CD4-positive, alpha-beta memory T cell (primary cell): Measurements from ENCODE around the gene ARMC2. TPM values are rescaled to one million over a fixed set of nuclear protein-coding genes. Genes with fewer than 3 reads are reported as not detected.
A peak's percentile ranks its signal among the peaks of the same experiment; 100 is the strongest.

Experiments used
- CTCF ChIA-PET: fragments of 350-600 bp; sonication (Branson Sonifier 250); formaldehyde crosslinking; loops from one replicate; lab custom pipeline; 2021; ENCODE audit warnings: inconsistent platforms; ENCODE audit not compliant: partially characterized antibody; lab: Charles Lee
- POLR2A ChIA-PET: fragments of 350-600 bp; sonication (Branson Sonifier 250); formaldehyde crosslinking; loops from one replicate; lab custom pipeline; 2021; ENCODE audit not compliant: partially characterized antibody; lab: Charles Lee
- DNase-seq, 5 donors: peaks; one replicate each; pipeline versions ENCODE4 v3.0.0 to v3.0.0-alpha.2; 2020 to 2022; ENCODE audit warnings: mixed read lengths in 1 of 5
- H3K27ac ChIP-seq: one replicate; pipeline ENCODE4 v1.7.0; 2013; ENCODE audit warnings: low read depth, low read length
- H3K27me3 ChIP-seq: 2 replicates; pipeline ENCODE4 v1.7.0; 2013; ENCODE audit warnings: mild to moderate bottlenecking, low read length, moderate library complexity; ENCODE audit not compliant: insufficient read depth
- H3K36me3 ChIP-seq: 2 replicates; pipeline ENCODE4 v1.7.0; 2013; ENCODE audit warnings: mild to moderate bottlenecking, low read length, moderate library complexity; ENCODE audit not compliant: insufficient read depth
- H3K4me1 ChIP-seq: 2 replicates; pipeline ENCODE4 v1.7.0; 2013; ENCODE audit warnings: mild to moderate bottlenecking, low read length, moderate library complexity; ENCODE audit not compliant: insufficient read depth
- H3K4me3 ChIP-seq, 2 donors: one replicate each; pipeline ENCODE4 v1.7.0; 2013; ENCODE audit warnings: low read length in 2 of 2, mild to moderate bottlenecking in 1 of 2
- H3K9me3 ChIP-seq, 2 donors: one replicate each; pipeline ENCODE4 v1.7.0; 2013; ENCODE audit warnings: low read length in 2 of 2, control low read depth in 1 of 2; ENCODE audit not compliant: control insufficient read depth in 1 of 2
- H3K27ac Mint-ChIP-seq, 7 donors: one replicate each; pipeline ENCODE4 v1.8.0; 2020 to 2021; ENCODE audit warnings: mixed read lengths in 7 of 7, mild to moderate bottlenecking in 6 of 7, inconsistent platforms in 3 of 7, moderate library complexity in 3 of 7
- H3K27me3 Mint-ChIP-seq, 2 donors: one replicate each; pipeline ENCODE4 v1.8.0; 2020 to 2021; ENCODE audit warnings: mixed read lengths in 2 of 2
- H3K36me3 Mint-ChIP-seq, 2 donors: one replicate each; pipeline ENCODE4 v1.8.0; 2020 to 2021; ENCODE audit warnings: mixed read lengths in 2 of 2, inconsistent platforms in 1 of 2, mild to moderate bottlenecking in 1 of 2
- H3K4me1 Mint-ChIP-seq, 4 donors: one replicate each; pipeline ENCODE4 v1.8.0; 2020 to 2021; ENCODE audit warnings: mixed read lengths in 4 of 4, mild to moderate bottlenecking in 1 of 4
- H3K4me3 Mint-ChIP-seq, 8 donors: one replicate each; pipeline ENCODE4 v1.8.0; 2020 to 2021; ENCODE audit warnings: mixed read lengths in 8 of 8, mild to moderate bottlenecking in 7 of 8, moderate library complexity in 6 of 8, inconsistent platforms in 3 of 8
- H3K9me3 Mint-ChIP-seq, 8 donors: one replicate each; pipeline ENCODE4 v1.8.0; 2020 to 2021; ENCODE audit warnings: mixed read lengths in 8 of 8, mild to moderate bottlenecking in 5 of 8, inconsistent platforms in 3 of 8, moderate library complexity in 1 of 8
- intact Hi-C: fragments of 100-400 bp; cut with micrococcal nuclease; formaldehyde crosslinking; loops from one replicate; pipeline ENCODE4 v1.15.1; 2023
- polyA plus RNA-seq, 2 donors: library from polyadenylated mRNA; unstranded; fragments of 300-500 nt; fragmentation: Illumina TruSeq; gene quantifications; one replicate each; pipeline ENCODE4 v1.2.3, GENCODE V29; 2021
- total RNA-seq, 2 experiments: library from RNA; stranded (reverse); gene quantifications; one replicate each; pipeline ENCODE4 v1.2.3, GENCODE V29; 2021

Gene ARMC2
- total and polyA plus RNA-seq, 4 experiments from 2014 or later, result 3.2 to 11.2 (median 7.0) TPM

GRCh38 chr6:108873251-108873650 is 25.0 kb downstream of the ARMC2 start:
- Mint-ChIP-seq H3K4me3 (peak overlapping the region in 2 of 8 donors; percentile 11 to 90), H3K27me3 (no peaks in the 10 kb centered on the region)

GRCh38 chr6:108873971-108874370 is 25.7 kb downstream of the ARMC2 start:
- H3K27me3 ChIP-seq, result no peaks in the 10 kb centered on the region
- DNase-seq, result no peak
- H3K4me1 Mint-ChIP-seq, result peaks cover 34 to 54% (median 45%) of the 10 kb centered on the region in 4 donors
- peaks cover 13 to 50% of the 10 kb centered on the region in 2 donors for H3K36me3 Mint-ChIP-seq
- H3K4me3 Mint-ChIP-seq, result peak overlapping the region; percentile 70 to 90 (median 77)
- peak overlapping the region in 1 of 2 donors; percentile 16 for H3K4me3 ChIP-seq
- peaks cover 46% of the 10 kb centered on the region for H3K4me1 ChIP-seq
- peak overlapping the region; percentile 77 to 96 (median 90) for H3K27ac Mint-ChIP-seq
- H3K36me3 ChIP-seq, result no peaks in the 10 kb centered on the region
- peaks cover 0 to 2% (median 0%) of the 10 kb centered on the region in 8 donors for H3K9me3 Mint-ChIP-seq
- H3K27me3 Mint-ChIP-seq, result no peaks in the 10 kb centered on the region
- H3K27ac ChIP-seq, result peak overlapping the region; percentile 52
- no peaks in the 10 kb centered on the region for H3K9me3 ChIP-seq
- CTCF ChIA-PET, result interaction anchor here (0.9 to 3.6 kb wide), 6 partner anchors 8 to 199 kb away, joined by 3 to 17 read pairs (median 4); partner anchors contain the start of gene ARMC2
- intact Hi-C loops, result loop anchor here (10.0 kb wide), 1 partner anchor 511 kb away; the partner anchor contains the start of gene CD164
- POLR2A ChIA-PET, result interaction anchor here (0.9 to 2.4 kb wide), 7 partner anchors 8 to 314 kb away, joined by 3 to 10 read pairs (median 5); partner anchors contain the start of genes ARMC2 and FOXO3

More at GRCh38 chr6:108873251-108873650, 25.0 kb downstream of the ARMC2 start:
- Histone ChIP-seq H3K4me3 (no peak overlapping the region), H3K36me3 (no peaks in the 10 kb centered on the region), H3K27ac (peak overlapping the region; percentile 52), H3K27me3 (no peaks in the 10 kb centered on the region), H3K4me1 (peaks cover 46% of the 10 kb centered on the region), H3K9me3 (no peaks in the 10 kb centered on the region)
- ChIA-PET POLR2A (interaction anchor here (0.9 to 2.4 kb wide), 7 partner anchors 9 to 313 kb away, joined by 3 to 10 read pairs (median 5); partner anchors contain the start of genes ARMC2 and FOXO3), CTCF (interaction anchor here (0.9 to 3.6 kb wide), 5 partner anchors 7 to 200 kb away, joined by 3 to 17 read pairs (median 6); partner anchors contain the start of gene ARMC2)
- Mint-ChIP-seq H3K27ac (peak overlapping the region in 4 of 7 donors; percentile 20 to 96 (median 84)), H3K4me1 (peaks cover 33 to 54% (median 45%) of the 10 kb centered on the region in 4 donors), H3K9me3 (no peaks in the 10 kb centered on the region), H3K36me3 (peaks cover 10 to 46% of the 10 kb centered on the region in 2 donors)
- intact Hi-C loops, result loop anchor here (10.0 kb wide), 1 partner anchor 512 kb away; the partner anchor contains the start of gene CD164
- DNase-seq, result no peak

DNA sequence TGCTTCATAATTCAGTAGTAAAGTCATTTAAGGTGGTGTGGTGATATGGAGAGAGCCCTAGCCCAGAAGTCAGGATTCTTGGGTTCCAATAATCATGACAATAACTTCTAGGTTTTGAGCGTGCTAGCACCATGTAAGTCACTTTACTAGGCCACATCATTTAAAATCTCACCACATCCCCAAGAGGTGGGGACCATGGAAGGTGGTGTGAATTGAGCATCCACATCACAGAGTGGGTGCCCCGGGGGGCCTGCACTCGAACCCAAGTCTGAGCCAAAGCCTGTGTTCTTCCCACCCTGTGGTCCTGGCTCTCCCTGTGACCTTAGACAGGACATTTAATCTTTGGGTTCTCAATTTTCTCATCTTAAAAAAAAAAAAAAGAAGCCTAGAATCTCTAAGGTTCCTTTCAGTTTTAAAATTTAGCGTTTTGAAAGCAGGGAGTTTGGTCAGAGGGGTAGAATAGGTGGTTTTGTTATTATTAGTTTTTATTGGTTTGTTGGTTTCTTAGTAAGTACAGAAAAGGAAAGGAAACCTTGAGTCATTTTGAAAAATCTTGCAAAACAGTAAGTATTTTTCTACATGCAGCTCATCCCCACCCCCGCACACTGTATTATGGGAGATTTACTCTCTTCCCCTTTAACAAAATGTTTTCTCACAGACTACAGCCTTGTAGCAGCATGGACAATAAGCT is 26.4 kb downstream of the ARMC2 start:
- CTCF ChIA-PET, result interaction anchor here (1.3 to 3.6 kb wide), 6 partner anchors 9 to 333 kb away, joined by 3 to 17 read pairs (median 6); partner anchors contain the start of gene ARMC2
- intact Hi-C loops, result loop anchor here (10.0 kb wide), 1 partner anchor 510 kb away; the partner anchor contains the start of gene CD164
- peak overlapping the region; percentile 70 to 90 (median 77) for H3K4me3 Mint-ChIP-seq
- Histone ChIP-seq H3K4me3 (peak overlapping the region in 1 of 2 donors; percentile 16), H3K9me3 (no peaks in the 10 kb centered on the region), H3K27ac (peak overlapping the region; percentile 52), H3K4me1 (peaks cover 46% of the 10 kb centered on the region), H3K36me3 (no peaks in the 10 kb centered on the region), H3K27me3 (no peaks in the 10 kb centered on the region)
- POLR2A ChIA-PET, result interaction anchor here (0.7 to 2.4 kb wide), 10 partner anchors 9 to 319 kb away, joined by 3 to 13 read pairs (median 5); partner anchors contain the start of genes ARMC2 and FOXO3
- H3K4me1 Mint-ChIP-seq, result peaks cover 34 to 54% (median 45%) of the 10 kb centered on the region in 4 donors
- H3K36me3 Mint-ChIP-seq, result peaks cover 15 to 55% of the 10 kb centered on the region in 2 donors
- no peaks in the 10 kb centered on the region for H3K27me3 Mint-ChIP-seq
- H3K9me3 Mint-ChIP-seq, result peaks cover 0 to 5% (median 0%) of the 10 kb centered on the region in 8 donors
- peak overlapping the region; percentile 77 to 96 (median 90) for H3K27ac Mint-ChIP-seq
- peak; percentile 22 to 47 (median 29) for DNase-seq

- intact Hi-C loops, result loop anchor here (10.0 kb wide), 1 partner anchor 510 kb away; the partner anchor contains the start of gene CD164
- H3K4me1 ChIP-seq, result peaks cover 46% of the 10 kb centered on the region
- H3K4me1 Mint-ChIP-seq, result peaks cover 34 to 51% (median 44%) of the 10 kb centered on the region in 4 donors
- H3K9me3 ChIP-seq, result no peaks in the 10 kb centered on the region
- ChIA-PET POLR2A (interaction anchor here (0.7 to 1.8 kb wide), 7 partner anchors 9 to 319 kb away, joined by 3 to 13 read pairs (median 4); partner anchors contain the start of gene ARMC2), CTCF (interaction anchor here (1.3 to 3.6 kb wide), 7 partner anchors 9 to 508 kb away, joined by 3 to 17 read pairs (median 5); partner anchors contain the start of gene ARMC2)
- H3K4me3 Mint-ChIP-seq, result peak overlapping the region; percentile 70 to 90 (median 77)
- H3K27me3 ChIP-seq, result no peaks in the 10 kb centered on the region
- peak overlapping the region; percentile 77 to 96 (median 90) for H3K27ac Mint-ChIP-seq
- peak overlapping the region; percentile 52 for H3K27ac ChIP-seq
- H3K36me3 ChIP-seq, result no peaks in the 10 kb centered on the region
- no peak overlapping the region for H3K4me3 ChIP-seq
- H3K27me3 Mint-ChIP-seq, result no peaks in the 10 kb centered on the region
- DNase-seq, result no peak
- peaks cover 19 to 55% of the 10 kb centered on the region in 2 donors for H3K36me3 Mint-ChIP-seq
- H3K9me3 Mint-ChIP-seq, result peaks cover 0 to 5% (median 0%) of the 10 kb centered on the region in 8 donors
Observed at GRCh38 chr6:108875161-108875555, 26.9 kb downstream of the ARMC2 start.

DNA sequence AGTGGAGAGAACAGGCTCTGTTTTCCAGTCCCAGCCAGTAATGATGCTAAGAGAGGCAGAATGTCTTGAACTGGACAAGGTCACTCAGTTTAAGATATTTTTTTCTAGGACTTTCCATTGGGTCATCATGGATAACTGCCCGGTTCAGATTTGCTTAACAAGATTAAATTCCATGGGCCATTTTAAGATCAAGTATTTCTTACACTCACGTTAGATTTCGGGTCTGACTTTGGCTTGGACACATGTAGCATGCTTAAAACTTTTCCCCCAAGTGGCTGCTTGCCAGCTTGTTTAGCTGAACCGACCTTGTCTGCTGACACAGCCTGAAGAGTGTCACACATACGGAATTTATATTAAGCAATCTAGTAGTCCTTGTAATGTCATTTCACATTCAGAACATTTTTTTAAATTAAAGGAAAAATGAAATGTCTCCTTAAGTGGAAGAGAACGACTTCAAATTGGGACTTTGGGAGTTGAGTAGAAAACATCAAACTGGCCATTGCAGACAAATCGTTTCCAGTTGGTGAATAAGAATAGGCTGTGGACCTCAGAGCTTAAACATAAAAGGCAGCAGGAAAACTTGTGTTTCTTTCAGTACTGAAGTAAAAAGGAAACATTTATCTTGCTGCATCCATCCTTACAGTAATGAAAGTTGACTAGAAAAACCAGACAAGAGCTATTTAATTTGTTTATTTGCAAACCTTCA is 29.0 kb downstream of the ARMC2 start:
- no peak overlapping the region for H3K4me3 Mint-ChIP-seq
- no peaks in the 10 kb centered on the region for H3K27me3 Mint-ChIP-seq
- peaks cover 0 to 6% (median under 1%) of the 10 kb centered on the region in 8 donors for H3K9me3 Mint-ChIP-seq
- ChIA-PET POLR2A (no interaction called here), CTCF (no interaction called here)
- DNase-seq, result no peak
- H3K4me3 ChIP-seq, result no peak overlapping the region
- intact Hi-C loops, result loop anchor here (10.0 kb wide), 1 partner anchor 508 kb away; the partner anchor contains the start of gene CD164
- H3K4me1 Mint-ChIP-seq, result peaks cover 28 to 35% (median 31%) of the 10 kb centered on the region in 4 donors
- no peak overlapping the region for H3K27ac ChIP-seq
- peaks cover 36% of the 10 kb centered on the region for H3K4me1 ChIP-seq
- no peaks in the 10 kb centered on the region for H3K36me3 ChIP-seq
- H3K27ac Mint-ChIP-seq, result no peak overlapping the region
- peaks cover 16 to 56% of the 10 kb centered on the region in 2 donors for H3K36me3 Mint-ChIP-seq
- H3K9me3 ChIP-seq, result no peaks in the 10 kb centered on the region
- no peaks in the 10 kb centered on the region for H3K27me3 ChIP-seq

GRCh38 chr6:108878942-108879341 is 30.7 kb downstream of the ARMC2 start:
- peak overlapping the region in 1 of 8 donors; percentile 63 for H3K4me3 Mint-ChIP-seq
- H3K27me3 ChIP-seq, result no peaks in the 10 kb centered on the region
- H3K4me1 ChIP-seq, result peaks cover 19% of the 10 kb centered on the region
- no peak for DNase-seq
- H3K4me1 Mint-ChIP-seq, result peaks cover 16 to 19% (median 17%) of the 10 kb centered on the region in 4 donors
- POLR2A ChIA-PET, result no interaction called here
- H3K36me3 Mint-ChIP-seq, result peaks cover 20 to 66% of the 10 kb centered on the region in 2 donors
- H3K9me3 Mint-ChIP-seq, result peaks cover 0 to 10% (median 7%) of the 10 kb centered on the region in 8 donors
- intact Hi-C loops, result loop anchor here (10.0 kb wide), 1 partner anchor 506 kb away; the partner anchor contains the start of gene CD164
- no peak overlapping the region for H3K27ac ChIP-seq
- H3K4me3 ChIP-seq, result no peak overlapping the region
- peaks cover 0 to 5% of the 10 kb centered on the region in 2 donors for H3K9me3 ChIP-seq
- H3K27me3 Mint-ChIP-seq, result no peaks in the 10 kb centered on the region
- CTCF ChIA-PET, result no interaction called here
- H3K36me3 ChIP-seq, result no peaks in the 10 kb centered on the region
- no peak overlapping the region for H3K27ac Mint-ChIP-seq
